SJCRH30 (cell line): Measurements from ENCODE around the gene UROC1. TPM values are rescaled to one million over a fixed set of nuclear protein-coding genes. Genes with fewer than 3 reads are reported as not detected.

Experiments used
- DNase-seq, 2 experiments: peaks; one replicate each; pipeline ENCODE4 v3.0.0-alpha.2; 2015 to 2020
- H3K27ac ChIP-seq: fragments of 250-450 bp; sonication (Bioruptor Pico); 2 replicates; pipeline ENCODE4 v1.5.1; 2020; ENCODE audit warnings: mild to moderate bottlenecking, moderate library complexity
- H3K27me3 ChIP-seq: fragments of 250-450 bp; sonication (Bioruptor Pico); 2 replicates; pipeline ENCODE4 v1.5.1; 2020; ENCODE audit warnings: mild to moderate bottlenecking, moderate library complexity
- H3K36me3 ChIP-seq: fragments of 250-450 bp; sonication (Bioruptor Pico); 2 replicates; pipeline ENCODE4 v1.5.1; 2020; ENCODE audit warnings: mild to moderate bottlenecking, moderate library complexity
- H3K4me1 ChIP-seq: fragments of 250-450 bp; sonication (Bioruptor Pico); 2 replicates; pipeline ENCODE4 v1.5.1; 2020; ENCODE audit warnings: mild to moderate bottlenecking, moderate library complexity
- H3K4me3 ChIP-seq: fragments of 250-450 bp; sonication (Bioruptor Pico); 2 replicates; pipeline ENCODE4 v1.5.1; 2020; ENCODE audit warnings: mild to moderate bottlenecking, moderate library complexity
- H3K9me3 ChIP-seq: fragments of 250-450 bp; sonication (Bioruptor Pico); replicated peaks from 2 replicates; pipeline ENCODE4 v1.5.1; 2020; ENCODE audit warnings: mild to moderate bottlenecking, moderate library complexity
- total RNA-seq: library from RNA; depleted of rRNA; stranded (reverse); fragments of >200 nt; shearing (Covaris generic); gene quantifications from 2 replicates; pipeline ENCODE4 v1.2.3, GENCODE V29; 2014

UROC1 gene
- total RNA-seq, 1 experiment from 2014 or later: not detected

GRCh38 chr3:126442094-126442855 lies 75.3 kb downstream of the UROC1 start:
- Histone ChIP-seq H3K4me3 (no peak overlapping the region), H3K9me3 (no peaks in the 10 kb centered on the region), H3K27ac (no peak overlapping the region), H3K4me1 (no peaks in the 10 kb centered on the region), H3K27me3 (no peaks in the 10 kb centered on the region), H3K36me3 (no peaks in the 10 kb centered on the region)
- DNase-seq: no peak

- Histone ChIP-seq H3K27ac (no peak overlapping the region), H3K27me3 (no peaks in the 10 kb centered on the region), H3K36me3 (no peaks in the 10 kb centered on the region), H3K9me3 (no peaks in the 10 kb centered on the region), H3K4me1 (no peaks in the 10 kb centered on the region), H3K4me3 (no peak overlapping the region)
- no peak for DNase-seq
Measured at GRCh38 chr3:126441256-126441880, 76.2 kb downstream of the UROC1 start.

- no peaks in the 10 kb centered on the region for H3K9me3 ChIP-seq
- no peak overlapping the region for H3K27ac ChIP-seq
- no peaks in the 10 kb centered on the region for H3K27me3 ChIP-seq
- DNase-seq: no peak
- no peaks in the 10 kb centered on the region for H3K4me1 ChIP-seq
- H3K4me3 ChIP-seq: no peak overlapping the region
- no peaks in the 10 kb centered on the region for H3K36me3 ChIP-seq
Measured at GRCh38 chr3:126440709-126440995, 76.9 kb downstream of the UROC1 start.

- no peak overlapping the region for H3K27ac ChIP-seq
- H3K4me1 ChIP-seq: no peaks in the 10 kb centered on the region
- no peaks in the 10 kb centered on the region for H3K36me3 ChIP-seq
- H3K4me3 ChIP-seq: no peak overlapping the region
- DNase-seq: no peak
- no peaks in the 10 kb centered on the region for H3K27me3 ChIP-seq
- no peaks in the 10 kb centered on the region for H3K9me3 ChIP-seq
Measured at GRCh38 chr3:126439968-126440708, 77.4 kb downstream of the UROC1 start.

GRCh38 chr3:126439346-126439967 lies 78.1 kb downstream of the UROC1 start:
- Histone ChIP-seq H3K4me1 (no peaks in the 10 kb centered on the region), H3K9me3 (no peaks in the 10 kb centered on the region), H3K27ac (no peak overlapping the region), H3K27me3 (no peaks in the 10 kb centered on the region), H3K36me3 (no peaks in the 10 kb centered on the region), H3K4me3 (no peak overlapping the region)
- DNase-seq: no peak

GRCh38 chr3:126438746-126439145 lies 78.8 kb downstream of the UROC1 start:
- no peaks in the 10 kb centered on the region for H3K27me3 ChIP-seq
- no peaks in the 10 kb centered on the region for H3K4me1 ChIP-seq
- no peak overlapping the region for H3K4me3 ChIP-seq
- H3K36me3 ChIP-seq: no peaks in the 10 kb centered on the region
- H3K9me3 ChIP-seq: no peaks in the 10 kb centered on the region
- H3K27ac ChIP-seq: no peak overlapping the region
- DNase-seq: no peak

- H3K4me3 ChIP-seq: no peak overlapping the region
- H3K4me1 ChIP-seq: no peaks in the 10 kb centered on the region
- no peak overlapping the region for H3K27ac ChIP-seq
- H3K9me3 ChIP-seq: no peaks in the 10 kb centered on the region
- H3K36me3 ChIP-seq: no peaks in the 10 kb centered on the region
- DNase-seq: no peak
- no peaks in the 10 kb centered on the region for H3K27me3 ChIP-seq
Measured at GRCh38 chr3:126438186-126438585, 79.4 kb downstream of the UROC1 start.

- no peaks in the 10 kb centered on the region for H3K4me1 ChIP-seq
- no peak for DNase-seq
Measured at GRCh38 chr3:126436826-126437717, 80.5 kb downstream of the UROC1 start.

GRCh38 chr3:126435456-126436315 lies 81.9 kb downstream of the UROC1 start:
- no peak for DNase-seq
- H3K27me3 ChIP-seq: no peaks in the 10 kb centered on the region
- H3K9me3 ChIP-seq: no peaks in the 10 kb centered on the region
- no peaks in the 10 kb centered on the region for H3K36me3 ChIP-seq
- H3K27ac ChIP-seq: no peak overlapping the region
- no peaks in the 10 kb centered on the region for H3K4me1 ChIP-seq
- no peak overlapping the region for H3K4me3 ChIP-seq

More at GRCh38 chr3:126436826-126437717, 80.5 kb downstream of the UROC1 start:
- Histone ChIP-seq H3K9me3 (no peaks in the 10 kb centered on the region), H3K27me3 (no peaks in the 10 kb centered on the region), H3K4me3 (no peak overlapping the region), H3K27ac (no peak overlapping the region), H3K36me3 (no peaks in the 10 kb centered on the region)

GRCh38 chr3:126434931-126435411 lies 82.6 kb downstream of the UROC1 start:
- Histone ChIP-seq H3K27me3 (no peaks in the 10 kb centered on the region), H3K4me1 (no peaks in the 10 kb centered on the region), H3K27ac (no peak overlapping the region), H3K4me3 (no peak overlapping the region), H3K9me3 (no peaks in the 10 kb centered on the region), H3K36me3 (no peaks in the 10 kb centered on the region)
- DNase-seq: no peak

- H3K27me3 ChIP-seq: no peaks in the 10 kb centered on the region
- H3K27ac ChIP-seq: no peak overlapping the region
- no peak overlapping the region for H3K4me3 ChIP-seq
- no peaks in the 10 kb centered on the region for H3K4me1 ChIP-seq
- no peaks in the 10 kb centered on the region for H3K36me3 ChIP-seq
- no peak for DNase-seq
- no peaks in the 10 kb centered on the region for H3K9me3 ChIP-seq
Measured at GRCh38 chr3:126434264-126434590, 83.3 kb downstream of the UROC1 start.

GRCh38 chr3:126433496-126434263 lies 83.9 kb downstream of the UROC1 start:
- DNase-seq: no peak
- H3K27me3 ChIP-seq: no peaks in the 10 kb centered on the region
- H3K4me1 ChIP-seq: no peaks in the 10 kb centered on the region
- H3K27ac ChIP-seq: no peak overlapping the region
- H3K4me3 ChIP-seq: no peak overlapping the region
- H3K36me3 ChIP-seq: no peaks in the 10 kb centered on the region
- no peaks in the 10 kb centered on the region for H3K9me3 ChIP-seq

- Histone ChIP-seq H3K9me3 (no peaks in the 10 kb centered on the region), H3K27me3 (no peaks in the 10 kb centered on the region), H3K4me3 (no peak overlapping the region), H3K36me3 (no peaks in the 10 kb centered on the region), H3K27ac (no peak overlapping the region), H3K4me1 (no peaks in the 10 kb centered on the region)
- no peak for DNase-seq
Measured at GRCh38 chr3:126433105-126433430, 84.5 kb downstream of the UROC1 start.
